K562 (cell line): Measurements from ENCODE around the gene TTC27. TPM values are rescaled to one million over a fixed set of nuclear protein-coding genes. Genes with fewer than 3 reads are reported as not detected.
A peak's percentile ranks its signal among the peaks of the same experiment; 100 is the strongest.

Source experiments
- ATAC-seq: fragments of 200-7000 bp; cut with Tn5 transposase; 3 replicates; pipeline ENCODE4 v1.9.1; 2020; ENCODE audit warnings: moderate library complexity
- BruUV-seq: library from RNA; stranded (reverse); fragments of 400-500 nt; replicated peaks from 2 replicates; lab custom pipeline; 2021; lab: Mats Ljungman, UMichigan
- CTCF ChIA-PET: fragments of 300-600 bp; formaldehyde crosslinking; extraction: SDS; loops from one replicate; lab custom pipeline; 2021; ENCODE audit warnings: low intra/inter-chr PET ratio; lab: Yijun Ruan, JAX
- POLR2A ChIA-PET: fragments of 300-600, 350-650 bp; sonication (Branson Sonifier 250); formaldehyde crosslinking; extraction: SDS; loops from one replicate; lab custom pipeline; 2021; ENCODE audit warnings: antibody characterized with exemption, inconsistent platforms; lab: Yijun Ruan, JAX
- DNase-seq, 4 experiments: peaks; one replicate each; pipeline versions ENCODE4 v3.0.0 to v3.0.0-alpha.2; 2011 to 2018; ENCODE audit warnings: low spot score in 3 of 4, mixed read lengths in 3 of 4; ENCODE audit errors: extremely low read depth in 1 of 4
- FAIRE-seq: peaks from 2 replicates; lab custom pipeline; 2011; peaks lifted over from hg19 to GRCh38; lab: Jason Lieb, UNC
- H2AFZ ChIP-seq: 2 replicates; pipeline ENCODE4 v1.6.0; 2011; ENCODE audit warnings: low read depth, low read length, control low read depth, inconsistent platforms
- H3K27ac ChIP-seq: fragments of 200-600 bp; 3 replicates; pipeline ENCODE4 v1.8.0; 2011; ENCODE audit warnings: low read depth, mild to moderate bottlenecking, control low read depth, inconsistent platforms, low read length, moderate library complexity, mixed read lengths; ENCODE audit errors: extremely low read depth
- H3K27me3 ChIP-seq, 2 experiments: fragments of 300-600 bp in 1 of 2; 2 replicates in 1 of 2; 3 replicates in 1 of 2; pipeline versions ENCODE4 v1.6.0 to v1.8.0; 2011; ENCODE audit warnings: inconsistent platforms in 2 of 2, low read length in 2 of 2, mild to moderate bottlenecking in 1 of 2, mixed read lengths in 1 of 2, moderate library complexity in 1 of 2; ENCODE audit not compliant: control insufficient read depth in 2 of 2, insufficient read depth in 2 of 2
- H3K36me3 ChIP-seq: fragments of 300-600 bp; 3 replicates; pipeline ENCODE4 v1.8.0; 2011; ENCODE audit warnings: mild to moderate bottlenecking, low read length, inconsistent platforms; ENCODE audit not compliant: control insufficient read depth, insufficient read depth
- H3K4me1 ChIP-seq, 2 experiments: fragments of 200-600 bp in 1 of 2; replicated peaks in 1 of 2; 2 replicates in 1 of 2; 3 replicates in 1 of 2; pipeline versions ENCODE4 v1.5.1 to v1.8.0; 2011; ENCODE audit warnings: inconsistent platforms in 2 of 2, low read length in 2 of 2, mild to moderate bottlenecking in 1 of 2, mixed read lengths in 1 of 2, moderate library complexity in 1 of 2; ENCODE audit not compliant: control insufficient read depth in 2 of 2, insufficient read depth in 2 of 2
- H3K4me2 ChIP-seq: 2 replicates; pipeline ENCODE4 v1.6.1; 2011; ENCODE audit warnings: low read length, control low read depth, inconsistent platforms, mixed read lengths; ENCODE audit not compliant: insufficient read depth
- H3K4me3 ChIP-seq: fragments of 200-600 bp; sonication (generic), shearing (Covaris generic); 2 replicates; pipeline ENCODE4 v1.5.1; 2016; ENCODE audit warnings: control low read depth, inconsistent platforms
- H3K79me2 ChIP-seq: fragments of 200-600 bp; 3 replicates; pipeline ENCODE4 v1.8.0; 2011; ENCODE audit warnings: low read length, inconsistent platforms; ENCODE audit not compliant: control insufficient read depth, insufficient read depth
- H3K9ac ChIP-seq, 2 experiments: 2 replicates each; pipeline versions ENCODE4 v1.6.0 to v1.6.1; 2011; ENCODE audit warnings: low read depth in 2 of 2, low read length in 2 of 2, control low read depth in 1 of 2, inconsistent platforms in 1 of 2, mild to moderate bottlenecking in 1 of 2, mixed read lengths in 1 of 2; ENCODE audit not compliant: insufficient read depth in 1 of 2
- H3K9me1 ChIP-seq: one replicate; pipeline ENCODE4 v1.6.0; 2011; ENCODE audit warnings: inconsistent platforms, mild to moderate bottlenecking, low read length, moderate library complexity; ENCODE audit not compliant: control insufficient read depth, insufficient read depth
- H3K9me3 ChIP-seq: replicated peaks from 2 replicates; pipeline ENCODE4 v1.5.1; 2011; ENCODE audit warnings: low read depth, low read length, inconsistent platforms; ENCODE audit not compliant: control insufficient read depth, insufficient read depth
- H4K20me1 ChIP-seq: replicated peaks from 2 replicates; pipeline ENCODE4 v1.6.1; 2011; ENCODE audit warnings: low read length, inconsistent platforms, mixed read lengths; ENCODE audit not compliant: control insufficient read depth, insufficient read depth
- CHD4 ChIP-seq: fragments of 200-600 bp; sonication (generic); IDR thresholded peaks from 3 replicates; pipeline ENCODE4 v1.6.1; 2012; ENCODE audit warnings: low read depth, mild to moderate bottlenecking, mixed read lengths, low read length, inconsistent platforms; ENCODE audit not compliant: insufficient read depth, insufficient replicate concordance, poor library complexity, severe bottlenecking
- E2F3 ChIP-seq: fragments of 250-450 bp; sonication (Bioruptor Pico); IDR thresholded peaks from 2 replicates; pipeline ENCODE4 v1.4.0; 2020; ENCODE audit warnings: mild to moderate bottlenecking
- WGBS: fragments of 100-300 bp; shearing (Covaris generic); methylation state at CpG from one replicate; pipeline ENCODE4 v1.1.6; 2016; ENCODE audit warnings: low coverage, mixed read lengths; ENCODE audit not compliant: insufficient coverage; ENCODE audit errors: missing lambda C conversion rate; 5-methylcytosine and 5-hydroxymethylcytosine counted together
- in situ Hi-C: fragments of 300-500 bp; cut with MboI; formaldehyde crosslinking; loops from 4 replicates; pipeline ENCODE4 v1.15.0; 2018; ENCODE audit warnings: inconsistent platforms, mixed read lengths
- intact Hi-C: fragments of 100-400 bp; cut with micrococcal nuclease; formaldehyde crosslinking; loops from 2 replicates; pipeline ENCODE4 v1.14.2; 2022
- polyA plus RNA-seq, 8 experiments: library from polyadenylated mRNA; depleted of rRNA in 4 of 8; stranded (reverse) in 5 of 8; unstranded in 3 of 8; fragments of >200 nt; fragmentation: Nextera tagmentation in 2 of 8; fragmentation: Illumina TruSeq in 1 of 8; extraction: Ambion mirVana in 2 of 8; extraction: Trizol in 1 of 8; gene quantifications; 2 replicates each; pipeline versions ENCODE4 v1.2.1 to v1.2.3, GENCODE V29; 2011 to 2014; ENCODE audit warnings: inconsistent platforms in 1 of 8, missing spikeins in 1 of 8
- total RNA-seq, 7 experiments: library from RNA; depleted of rRNA in 6 of 7; stranded (reverse); fragments of >200 nt in 6 of 7; fragmentation: Illumina TruSeq in 2 of 7; extraction: Trizol in 2 of 7; gene quantifications; 2 replicates each; pipeline versions ENCODE4 v1.2.1 to v1.2.3, GENCODE V29; 2011 to 2021; ENCODE audit warnings: low replicate concordance in 1 of 7
- TF ChIP-seq, protein P1 (sequence below), 2 experiments: fragments of 450-650 bp; IDR thresholded peaks; 2 replicates each; pipeline ENCODE4 v1.6.1; 2018; ENCODE audit warnings: mild to moderate bottlenecking in 2 of 2, low read depth in 1 of 2; ENCODE audit not compliant: partially characterized antibody in 2 of 2

TTC27 gene
- total and polyA plus RNA-seq, 9 of the 15 experiments (the other 6 are each of a cell fraction or from before 2014, with no cell fraction given) = 44.3 to 93.4 (median 57.3) TPM

GRCh38 chr2:32712870-32713269 is 85.0 kb downstream of the TTC27 start:
- ATAC-seq = no peak
- intact Hi-C loops (no loop called here), in situ Hi-C loops (no loop called here)
- H3K27me3 ChIP-seq = no peaks in the 10 kb centered on the region
- WGBS = 97% methylated on average over 2 of the region's 2 CpGs
- DNase-seq = no peak
- no peaks in the 10 kb centered on the region for H3K4me1 ChIP-seq
- H4K20me1 ChIP-seq = no peaks in the 10 kb centered on the region
- no TSS peak for BruUV-seq
- H3K4me2 ChIP-seq = no peak overlapping the region
- H3K9me1 ChIP-seq = no peaks in the 10 kb centered on the region
- no peak for FAIRE-seq
- no peak overlapping the region for H3K4me3 ChIP-seq
- H3K9ac ChIP-seq = no peak overlapping the region
- ChIA-PET CTCF (no interaction called here), POLR2A (no interaction called here)
- H3K36me3 ChIP-seq = peaks cover 17% of the 10 kb centered on the region; the same call in 1 of the 3 replicates
- no peaks in the 10 kb centered on the region for H3K79me2 ChIP-seq
- no peak overlapping the region for H3K27ac ChIP-seq
- H3K9me3 ChIP-seq = no peaks in the 10 kb centered on the region
- no peak for TF ChIP-seq E2F3 (CRISPR knock-in tag)
- H2AFZ ChIP-seq = no peak overlapping the region

GRCh38 chr2:32714521-32714920 is 86.7 kb downstream of the TTC27 start:
- Histone ChIP-seq H3K36me3 (peaks cover 16% of the 10 kb centered on the region; the same call in 2 of the 3 replicates), H2AFZ (no peak overlapping the region), H3K4me3 (no peak overlapping the region), H3K27me3 (no peaks in the 10 kb centered on the region), H3K9me1 (no peaks in the 10 kb centered on the region)
- DNase-seq = no peak
- TF ChIP-seq, protein P1, sequence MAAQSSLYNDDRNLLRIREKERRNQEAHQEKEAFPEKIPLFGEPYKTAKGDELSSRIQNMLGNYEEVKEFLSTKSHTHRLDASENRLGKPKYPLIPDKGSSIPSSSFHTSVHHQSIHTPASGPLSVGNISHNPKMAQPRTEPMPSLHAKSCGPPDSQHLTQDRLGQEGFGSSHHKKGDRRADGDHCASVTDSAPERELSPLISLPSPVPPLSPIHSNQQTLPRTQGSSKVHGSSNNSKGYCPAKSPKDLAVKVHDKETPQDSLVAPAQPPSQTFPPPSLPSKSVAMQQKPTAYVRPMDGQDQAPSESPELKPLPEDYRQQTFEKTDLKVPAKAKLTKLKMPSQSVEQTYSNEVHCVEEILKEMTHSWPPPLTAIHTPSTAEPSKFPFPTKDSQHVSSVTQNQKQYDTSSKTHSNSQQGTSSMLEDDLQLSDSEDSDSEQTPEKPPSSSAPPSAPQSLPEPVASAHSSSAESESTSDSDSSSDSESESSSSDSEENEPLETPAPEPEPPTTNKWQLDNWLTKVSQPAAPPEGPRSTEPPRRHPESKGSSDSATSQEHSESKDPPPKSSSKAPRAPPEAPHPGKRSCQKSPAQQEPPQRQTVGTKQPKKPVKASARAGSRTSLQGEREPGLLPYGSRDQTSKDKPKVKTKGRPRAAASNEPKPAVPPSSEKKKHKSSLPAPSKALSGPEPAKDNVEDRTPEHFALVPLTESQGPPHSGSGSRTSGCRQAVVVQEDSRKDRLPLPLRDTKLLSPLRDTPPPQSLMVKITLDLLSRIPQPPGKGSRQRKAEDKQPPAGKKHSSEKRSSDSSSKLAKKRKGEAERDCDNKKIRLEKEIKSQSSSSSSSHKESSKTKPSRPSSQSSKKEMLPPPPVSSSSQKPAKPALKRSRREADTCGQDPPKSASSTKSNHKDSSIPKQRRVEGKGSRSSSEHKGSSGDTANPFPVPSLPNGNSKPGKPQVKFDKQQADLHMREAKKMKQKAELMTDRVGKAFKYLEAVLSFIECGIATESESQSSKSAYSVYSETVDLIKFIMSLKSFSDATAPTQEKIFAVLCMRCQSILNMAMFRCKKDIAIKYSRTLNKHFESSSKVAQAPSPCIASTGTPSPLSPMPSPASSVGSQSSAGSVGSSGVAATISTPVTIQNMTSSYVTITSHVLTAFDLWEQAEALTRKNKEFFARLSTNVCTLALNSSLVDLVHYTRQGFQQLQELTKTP (IDR thresholded peaks at IDR 0.05; ENCODE audit: low read depth in 1 of 2, partially characterized antibody in 2 of 2) = peak in 1 of 2 experiments; percentile 65
- TF ChIP-seq CHD4 = no peak
- TF ChIP-seq, all 486 proteins: peak for 1
- Histone ChIP-seq H3K4me1 (no peaks in the 10 kb centered on the region), H3K27ac (no peak overlapping the region), H3K79me2 (no peaks in the 10 kb centered on the region), H3K9ac (no peak overlapping the region), H3K4me2 (no peak overlapping the region), H4K20me1 (peaks cover 7% of the 10 kb centered on the region; the same call in 1 of the 2 replicates), H3K9me3 (no peaks in the 10 kb centered on the region)
- WGBS = 43% methylated on average over 1 of the region's 1 CpG
- no TSS peak for BruUV-seq
- ChIA-PET CTCF (no interaction called here), POLR2A (no interaction called here)
- in situ Hi-C loops (no loop called here), intact Hi-C loops (no loop called here)
- FAIRE-seq = no peak
- no peak for ATAC-seq
